ENCODE measurements around the gene MKI67.

GRCh38 chr10:128071417-128071782 lies 54.8 kb downstream of the MKI67 start:
- TF ChIP-seq CTCF (IDR thresholded peaks at IDR 0.05) (no peak), POLR2AphosphoS5 (IDR thresholded peaks at IDR 0.05) (no peak), POLR2A (IDR thresholded peaks at IDR 0.05) (no peak), EP300 (IDR thresholded peaks at IDR 0.05) (no peak)

Measured in stomach (tissue), 4 donors.